ENCODE data around the gene KNDC1. TPM values are rescaled to one million over a fixed set of nuclear protein-coding genes. Genes with fewer than 3 reads are reported as not detected.
"Not testable (repeated sequence)": the region's sequence is repeated elsewhere in the genome, so short reads cannot be mapped to it uniquely, and the experiment has no call there.

KNDC1 gene
- total RNA-seq, 1 donor from 2014 or later, result 10.3 TPM

GRCh38 chr10:133134411-133135115, 25.5 kb upstream of the KNDC1 start:
- Histone ChIP-seq H3K27me3 (ENCODE audit: low read depth) (peaks cover 2% of the 10 kb centered on the region), H3K4me1 (no peaks in the 10 kb centered on the region), H3K9me3 (no peaks in the 10 kb centered on the region), H3K27ac (no peak overlapping the region), H3K36me3 (no peaks in the 10 kb centered on the region), H3K4me3 (no peak overlapping the region)
- intact Hi-C loops (cut with DNase I), result no loop called here
- peak in 1 of 2 donors; percentile 18 for ATAC-seq
- peak; percentile 38 for DNase-seq
- no peak for TF ChIP-seq CTCF (IDR thresholded peaks at IDR 0.05)

GRCh38 chr10:133135116-133135465, 24.9 kb upstream of the KNDC1 start:
- H3K27ac ChIP-seq, result no peak overlapping the region
- peak; percentile 41 for DNase-seq
- H3K9me3 ChIP-seq, result no peaks in the 10 kb centered on the region
- H3K36me3 ChIP-seq, result no peaks in the 10 kb centered on the region
- TF ChIP-seq CTCF (IDR thresholded peaks at IDR 0.05), result no peak
- no peak overlapping the region for H3K4me3 ChIP-seq
- H3K4me1 ChIP-seq, result no peaks in the 10 kb centered on the region
- intact Hi-C loops (cut with DNase I), result no loop called here
- peaks cover 4% of the 10 kb centered on the region for H3K27me3 ChIP-seq (ENCODE audit: low read depth)
- no peak for ATAC-seq

- ATAC-seq; H3K4me1 ChIP-seq; H3K27ac ChIP-seq; H3K36me3 ChIP-seq; H3K4me3 ChIP-seq; intact Hi-C loops (cut with DNase I); H3K9me3 ChIP-seq: not testable (repeated sequence)
- peak; percentile 27 for DNase-seq
- H3K27me3 ChIP-seq (ENCODE audit: low read depth), result peaks cover 28% of the 10 kb centered on the region
Measured at GRCh38 chr10:133137486-133138145, 22.4 kb upstream of the KNDC1 start.

GRCh38 chr10:133139551-133140065, 20.4 kb upstream of the KNDC1 start:
- intact Hi-C loops (cut with DNase I), result no loop called here
- no peaks in the 10 kb centered on the region for H3K36me3 ChIP-seq
- H3K4me3 ChIP-seq, result no peak overlapping the region
- no peaks in the 10 kb centered on the region for H3K4me1 ChIP-seq
- ATAC-seq, result no peak
- no peak for TF ChIP-seq CTCF (IDR thresholded peaks at IDR 0.05)
- H3K27me3 ChIP-seq (ENCODE audit: low read depth), result peaks cover 34% of the 10 kb centered on the region
- DNase-seq, result peak; percentile 41
- no peak overlapping the region for H3K27ac ChIP-seq
- no peaks in the 10 kb centered on the region for H3K9me3 ChIP-seq

GRCh38 chr10:133140417-133141143, 19.4 kb upstream of the KNDC1 start:
- ATAC-seq, result peak in 1 of 2 donors; percentile 33
- intact Hi-C loops (cut with DNase I), result no loop called here
- Histone ChIP-seq H3K4me1 (no peaks in the 10 kb centered on the region), H3K4me3 (no peak overlapping the region), H3K36me3 (no peaks in the 10 kb centered on the region), H3K27me3 (ENCODE audit: low read depth) (peaks cover 43% of the 10 kb centered on the region), H3K9me3 (no peaks in the 10 kb centered on the region), H3K27ac (no peak overlapping the region)
- peak; percentile 38 for DNase-seq
- TF ChIP-seq CTCF (IDR thresholded peaks at IDR 0.05), result no peak

Measured in lower lobe of right lung (tissue), 2 donors.